KMS-11 (cell line): ENCODE data around the gene CLEC6A.

Experiments
- H2AFZ ChIP-seq: fragments of 200-600 bp; sonication (generic); 2 replicates; pipeline ENCODE4 v1.6.1; 2016; ENCODE audit warnings: antibody characterized with exemption, mixed run types, low read depth
- H3K27ac ChIP-seq: fragments of 200-600 bp; sonication (generic); 2 replicates; pipeline ENCODE4 v1.6.1; 2016; ENCODE audit warnings: mild to moderate bottlenecking, mixed run types
- H3K27me3 ChIP-seq: fragments of 200-600 bp; sonication (generic); 2 replicates; pipeline ENCODE4 v1.6.1; 2017; ENCODE audit warnings: mild to moderate bottlenecking, low read depth, mixed run types, moderate library complexity; ENCODE audit not compliant: insufficient read depth
- H3K36me3 ChIP-seq: fragments of 200-600 bp; sonication (generic); 2 replicates; pipeline ENCODE4 v1.6.1; 2017; ENCODE audit warnings: mild to moderate bottlenecking, mixed run types; ENCODE audit not compliant: insufficient read depth
- H3K4me1 ChIP-seq: fragments of 200-600 bp; sonication (generic); 2 replicates; pipeline ENCODE4 v1.6.1; 2016; ENCODE audit warnings: mild to moderate bottlenecking, low read depth, mixed run types; ENCODE audit not compliant: poor library complexity, severe bottlenecking
- H3K4me2 ChIP-seq: fragments of 200-600 bp; sonication (generic); 2 replicates; pipeline ENCODE4 v1.7.0; 2016; ENCODE audit warnings: mild to moderate bottlenecking, mixed run types
- H3K4me3 ChIP-seq: fragments of 200-600 bp; sonication (generic); IDR thresholded peaks from 2 replicates; pipeline ENCODE4 v1.6.1; 2017; ENCODE audit warnings: low read depth, low read length, mixed read lengths; ENCODE audit not compliant: insufficient read depth
- H3K79me2 ChIP-seq: fragments of 200-600 bp; sonication (generic); 2 replicates; pipeline ENCODE4 v1.6.1; 2016; ENCODE audit warnings: low read depth, mixed run types; ENCODE audit not compliant: insufficient read depth
- H3K9ac ChIP-seq: fragments of 200-600 bp; sonication (generic); 2 replicates; pipeline ENCODE4 v1.6.1; 2016; ENCODE audit warnings: mild to moderate bottlenecking, mixed run types
- H4K20me1 ChIP-seq: fragments of 200-600 bp; sonication (generic); 2 replicates; pipeline ENCODE4 v1.6.1; 2016; ENCODE audit warnings: mild to moderate bottlenecking, mixed run types; ENCODE audit not compliant: insufficient read depth
- CTCF ChIP-seq: fragments of 200-600 bp; sonication (generic); conservative IDR thresholded peaks from 2 replicates; pipeline ENCODE4 v1.6.1; 2017; ENCODE audit warnings: low read depth, mild to moderate bottlenecking, antibody characterized with exemption, low read length, moderate library complexity, mixed read lengths

Gene CLEC6A

GRCh38 chr12:8453796-8454195 lies 2.0 kb upstream of the CLEC6A start:
- Histone ChIP-seq H2AFZ (no peak overlapping the region), H3K4me3 (no peak overlapping the region), H4K20me1 (no peaks in the 10 kb centered on the region), H3K9ac (no peak overlapping the region), H3K4me2 (no peak overlapping the region), H3K4me1 (no peaks in the 10 kb centered on the region), H3K27me3 (no peaks in the 10 kb centered on the region), H3K27ac (no peak overlapping the region), H3K79me2 (no peaks in the 10 kb centered on the region), H3K36me3 (no peaks in the 10 kb centered on the region)
- TF ChIP-seq CTCF, result no peak

GRCh38 chr12:8455271-8455670 lies 491 bp upstream of the CLEC6A start:
- H3K79me2 ChIP-seq, result no peaks in the 10 kb centered on the region
- H4K20me1 ChIP-seq, result no peaks in the 10 kb centered on the region
- no peaks in the 10 kb centered on the region for H3K36me3 ChIP-seq
- no peak overlapping the region for H3K27ac ChIP-seq
- no peaks in the 10 kb centered on the region for H3K27me3 ChIP-seq
- no peak overlapping the region for H3K4me2 ChIP-seq
- no peaks in the 10 kb centered on the region for H3K4me1 ChIP-seq
- no peak for TF ChIP-seq CTCF
- H3K4me3 ChIP-seq, result no peak overlapping the region
- no peak overlapping the region for H2AFZ ChIP-seq
- no peak overlapping the region for H3K9ac ChIP-seq

DNA sequence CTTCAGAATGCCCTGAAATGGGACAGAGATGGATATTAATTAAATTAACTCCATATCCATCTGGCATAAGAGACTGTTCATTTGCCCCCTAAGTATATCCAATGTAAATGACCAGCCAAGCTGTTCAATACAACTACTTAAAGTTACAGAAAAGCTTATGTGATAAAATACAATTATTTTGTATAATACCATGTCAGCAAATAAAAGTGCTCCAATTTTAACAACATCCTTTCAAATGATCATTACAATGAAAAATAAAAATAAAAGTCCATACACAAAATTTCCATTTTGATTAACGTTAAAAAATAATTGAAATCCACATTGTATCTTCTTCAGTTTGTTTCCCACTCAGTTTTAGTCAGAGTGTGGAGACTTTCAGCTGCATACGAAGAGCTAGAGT lies 5.7 kb downstream of the CLEC6A start:
- Histone ChIP-seq H3K36me3 (no peaks in the 10 kb centered on the region), H2AFZ (no peak overlapping the region), H3K27ac (no peak overlapping the region), H3K79me2 (no peaks in the 10 kb centered on the region), H3K4me2 (no peak overlapping the region), H3K9ac (no peak overlapping the region), H3K4me1 (no peaks in the 10 kb centered on the region), H3K4me3 (no peak overlapping the region), H3K27me3 (no peaks in the 10 kb centered on the region), H4K20me1 (no peaks in the 10 kb centered on the region)
- no peak for TF ChIP-seq CTCF

DNA sequence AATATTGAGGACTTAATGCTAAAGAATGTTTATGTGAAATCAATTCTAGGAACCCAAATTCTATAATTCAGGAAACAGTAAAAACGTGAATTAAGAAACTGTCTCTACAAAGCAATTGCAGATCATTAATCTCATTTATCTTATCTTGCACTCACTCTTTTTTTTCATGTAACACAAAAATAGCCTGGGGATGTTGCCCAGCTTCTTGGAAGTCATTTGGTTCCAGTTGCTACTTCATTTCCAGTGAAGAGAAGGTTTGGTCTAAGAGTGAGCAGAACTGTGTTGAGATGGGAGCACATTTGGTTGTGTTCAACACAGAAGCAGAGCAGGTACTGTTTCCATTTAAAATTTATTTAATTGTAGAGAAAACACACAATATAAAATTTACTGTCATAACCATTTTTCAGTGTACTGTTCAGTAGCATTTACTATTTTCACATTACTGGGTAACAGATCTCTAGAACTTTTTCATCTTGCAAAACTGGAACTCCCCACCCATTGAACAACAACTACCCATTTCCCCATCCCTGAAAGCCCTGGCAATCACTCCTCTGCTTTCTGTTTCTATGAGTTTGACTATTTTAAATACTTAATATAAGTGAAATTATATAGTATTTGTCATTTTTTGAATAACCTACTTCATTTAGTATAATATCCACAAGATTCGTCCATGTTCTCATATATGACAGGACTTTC lies 9.7 kb downstream of the CLEC6A start:
- H3K4me1 ChIP-seq, result no peaks in the 10 kb centered on the region
- no peak overlapping the region for H3K4me2 ChIP-seq
- no peaks in the 10 kb centered on the region for H4K20me1 ChIP-seq
- no peak overlapping the region for H3K27ac ChIP-seq
- no peak for TF ChIP-seq CTCF
- no peak overlapping the region for H3K9ac ChIP-seq
- H3K27me3 ChIP-seq, result no peaks in the 10 kb centered on the region
- no peak overlapping the region for H3K4me3 ChIP-seq
- no peaks in the 10 kb centered on the region for H3K36me3 ChIP-seq
- H3K79me2 ChIP-seq, result no peaks in the 10 kb centered on the region
- H2AFZ ChIP-seq, result no peak overlapping the region
